Sigmoid colon (tissue), 4 donors: ENCODE measurements around the gene ASPG.

Source experiments
- EP300 ChIP-seq, 4 donors: sonication (generic); formaldehyde crosslinking; IDR thresholded peaks; one replicate each; pipeline ENCODE4 v1.6.1; 2017; ENCODE audit warnings: antibody characterized with exemption in 4 of 4
- POLR2A ChIP-seq, 2 donors: fragments of 450-650 bp; IDR thresholded peaks; one replicate each; pipeline ENCODE4 v1.6.1; 2016; ENCODE audit warnings: antibody characterized with exemption in 2 of 2, mild to moderate bottlenecking in 2 of 2, moderate library complexity in 2 of 2
- TF ChIP-seq, protein P1 (sequence below), 4 experiments: fragments of 450-650 bp in 3 of 4; fragments of 200-600 bp in 1 of 4; IDR thresholded peaks; one replicate each; pipeline ENCODE4 v1.5.1; 2016 to 2019; ENCODE audit warnings: antibody characterized with exemption in 4 of 4, mild to moderate bottlenecking in 3 of 4, moderate library complexity in 2 of 4

DNA sequence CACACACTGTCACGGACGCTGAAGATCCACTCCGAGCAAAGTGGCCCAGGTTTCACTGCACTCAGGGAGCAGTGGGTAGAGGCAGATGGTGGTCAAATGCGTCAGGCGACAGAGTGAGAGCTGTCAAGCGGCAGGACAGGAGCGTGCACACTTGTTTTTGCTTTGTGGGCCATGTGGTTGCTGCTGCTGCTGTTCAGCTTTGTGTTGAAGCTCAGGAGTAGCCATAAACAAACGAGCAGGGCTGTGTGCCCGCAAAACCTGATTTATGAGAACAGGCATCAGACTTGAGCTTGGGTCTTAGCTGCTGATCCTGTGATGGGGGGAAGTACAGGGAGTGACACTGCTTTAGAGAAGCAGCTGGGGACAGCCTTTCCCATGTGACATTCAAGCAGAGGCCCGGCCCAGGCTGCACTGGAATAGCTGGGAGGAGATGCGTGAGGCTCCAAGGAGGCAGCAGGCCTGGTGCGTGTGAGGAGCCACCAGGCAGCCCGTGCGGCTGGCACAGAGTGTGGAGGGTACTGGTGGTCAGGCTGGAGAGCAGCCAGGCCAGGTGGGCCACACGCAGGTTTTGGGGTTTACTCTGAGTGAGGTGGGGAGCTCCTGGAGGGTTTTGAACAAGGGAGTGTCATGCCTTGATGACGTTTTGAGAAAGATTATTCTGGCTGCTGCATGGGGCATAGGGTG lies 31.1 kb upstream of the ASPG start:
- TF ChIP-seq POLR2A (IDR thresholded peaks at IDR 0.05) (no peak), EP300 (IDR thresholded peaks at IDR 0.05) (no peak)
- TF ChIP-seq, protein P1, sequence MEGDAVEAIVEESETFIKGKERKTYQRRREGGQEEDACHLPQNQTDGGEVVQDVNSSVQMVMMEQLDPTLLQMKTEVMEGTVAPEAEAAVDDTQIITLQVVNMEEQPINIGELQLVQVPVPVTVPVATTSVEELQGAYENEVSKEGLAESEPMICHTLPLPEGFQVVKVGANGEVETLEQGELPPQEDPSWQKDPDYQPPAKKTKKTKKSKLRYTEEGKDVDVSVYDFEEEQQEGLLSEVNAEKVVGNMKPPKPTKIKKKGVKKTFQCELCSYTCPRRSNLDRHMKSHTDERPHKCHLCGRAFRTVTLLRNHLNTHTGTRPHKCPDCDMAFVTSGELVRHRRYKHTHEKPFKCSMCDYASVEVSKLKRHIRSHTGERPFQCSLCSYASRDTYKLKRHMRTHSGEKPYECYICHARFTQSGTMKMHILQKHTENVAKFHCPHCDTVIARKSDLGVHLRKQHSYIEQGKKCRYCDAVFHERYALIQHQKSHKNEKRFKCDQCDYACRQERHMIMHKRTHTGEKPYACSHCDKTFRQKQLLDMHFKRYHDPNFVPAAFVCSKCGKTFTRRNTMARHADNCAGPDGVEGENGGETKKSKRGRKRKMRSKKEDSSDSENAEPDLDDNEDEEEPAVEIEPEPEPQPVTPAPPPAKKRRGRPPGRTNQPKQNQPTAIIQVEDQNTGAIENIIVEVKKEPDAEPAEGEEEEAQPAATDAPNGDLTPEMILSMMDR (IDR thresholded peaks at IDR 0.05): no peak
